ENCODE measurements around the gene LELP1. TPM values are rescaled to one million over a fixed set of nuclear protein-coding genes. Genes with fewer than 3 reads are reported as not detected.

Gene LELP1
- total RNA-seq (2022), result not detected in 2 replicates
- Bru-seq, nascent RNA, result not detected
- not detected for BruChase-seq, experiment 1, labeled RNA remaining after a 2-hour chase
- not detected for BruChase-seq, experiment 2, labeled RNA remaining after a 6-hour chase
- long read RNA-seq, result 0 reads

GRCh38 chr1:153203130-153203529, at the start of gene LELP1:
Gene LELP1, plus strand, starts transcription at chr1:153203430. Its CDS starts 1,278 bp downstream, at chr1:153204708.
- TF ChIP-seq CTCF (IDR thresholded peaks at IDR 0.05; ENCODE audit: insufficient read depth in 1 of 2, low read depth in 1 of 2, low read length in 1 of 2, severe bottlenecking in 1 of 2, unreplicated experiment in 1 of 2), result no peak
- H3K4me1 ChIP-seq, result no peaks in the 10 kb centered on the region
- H3K4me3 ChIP-seq (ENCODE audit: low read depth, low read length), result no peak within 1 kb of the TSS
- POLR2A ChIA-PET, result no interaction called here
- BruUV-seq (replicated peaks), result no TSS peak
- Mint-ChIP-seq H3K9me3 (ENCODE audit: unreplicated experiment) (no peaks in the 10 kb centered on the region), H3K27ac (ENCODE audit: unreplicated experiment) (no peak within 1 kb of the TSS), H3K27me3 (ENCODE audit: insufficient read depth, unreplicated experiment) (peaks cover 23% of the 10 kb centered on the region), H3K4me1 (ENCODE audit: low read depth, unreplicated experiment) (no peaks in the 10 kb centered on the region), H3K36me3 (ENCODE audit: insufficient read depth, unreplicated experiment) (no peaks in the 10 kb centered on the region), H3K4me3 (ENCODE audit: unreplicated experiment) (no peak within 1 kb of the TSS)
- no peak for DNase-seq
- no peaks in the 10 kb centered on the region for H3K27me3 ChIP-seq (replicated peaks; ENCODE audit: control insufficient read depth, insufficient read depth, low read length)
- no peaks in the 10 kb centered on the region for H3K36me3 ChIP-seq (ENCODE audit: control insufficient read depth, insufficient read depth, low read length)
- intact Hi-C loops (cut with micrococcal nuclease; ENCODE audit: unreplicated experiment), result no loop called here
- CTCF ChIA-PET, result no interaction called here
- no peaks in the 10 kb centered on the region for H3K9me3 ChIP-seq

DNA sequence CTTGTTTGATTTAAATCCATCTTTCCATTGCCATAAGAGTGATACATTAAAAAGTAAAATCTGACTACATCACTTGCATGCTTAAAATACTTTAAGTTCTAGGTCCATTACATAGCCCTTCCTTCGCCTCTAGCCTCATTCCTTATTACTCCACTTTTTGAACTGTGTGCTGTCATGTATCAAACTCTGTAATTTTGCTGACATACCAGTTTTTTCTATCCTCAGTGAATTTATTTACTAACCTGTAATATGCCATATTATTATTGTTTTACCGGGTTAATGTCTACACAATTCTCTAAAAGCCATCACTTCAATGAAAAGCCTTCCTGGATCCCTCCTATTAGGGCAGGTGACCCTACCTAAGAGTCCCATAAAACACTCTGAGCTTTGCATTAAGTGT, 47.7 kb upstream of the LELP1 start:
- no peak overlapping the region for H3K4me3 ChIP-seq (ENCODE audit: low read depth, low read length)
- ChIA-PET CTCF (no interaction called here), POLR2A (no interaction called here)
- no TSS peak for BruUV-seq (replicated peaks)
- intact Hi-C loops (cut with micrococcal nuclease; ENCODE audit: unreplicated experiment), result no loop called here
- no peaks in the 10 kb centered on the region for H3K4me1 Mint-ChIP-seq (ENCODE audit: low read depth, unreplicated experiment)
- no peak for TF ChIP-seq CTCF (IDR thresholded peaks at IDR 0.05; ENCODE audit: insufficient read depth in 1 of 2, low read depth in 1 of 2, low read length in 1 of 2, severe bottlenecking in 1 of 2, unreplicated experiment in 1 of 2)
- H3K27ac Mint-ChIP-seq (ENCODE audit: unreplicated experiment), result no peak overlapping the region
- H3K9me3 Mint-ChIP-seq (ENCODE audit: unreplicated experiment), result peaks cover 9% of the 10 kb centered on the region
- H3K36me3 ChIP-seq (ENCODE audit: control insufficient read depth, insufficient read depth, low read length), result no peaks in the 10 kb centered on the region
- H3K9me3 ChIP-seq, result peaks cover 3% of the 10 kb centered on the region; the same call in 1 of the 2 replicates
- no peaks in the 10 kb centered on the region for H3K4me1 ChIP-seq
- peaks cover 13% of the 10 kb centered on the region for H3K27me3 Mint-ChIP-seq (ENCODE audit: insufficient read depth, unreplicated experiment)
- DNase-seq, result no peak
- no peaks in the 10 kb centered on the region for H3K27me3 ChIP-seq (replicated peaks; ENCODE audit: control insufficient read depth, insufficient read depth, low read length)
- no peak overlapping the region for H3K4me3 Mint-ChIP-seq (ENCODE audit: unreplicated experiment)
- H3K36me3 Mint-ChIP-seq (ENCODE audit: insufficient read depth, unreplicated experiment), result no peaks in the 10 kb centered on the region

GRCh38 chr1:153168686-153169085, 34.5 kb upstream of the LELP1 start:
- no peak for DNase-seq
- Histone ChIP-seq H3K4me3 (ENCODE audit: low read depth, low read length) (no peak overlapping the region), H3K9me3 (no peaks in the 10 kb centered on the region), H3K4me1 (no peaks in the 10 kb centered on the region), H3K36me3 (ENCODE audit: control insufficient read depth, insufficient read depth, low read length) (no peaks in the 10 kb centered on the region), H3K27me3 (replicated peaks; ENCODE audit: control insufficient read depth, insufficient read depth, low read length) (no peaks in the 10 kb centered on the region)
- H3K27me3 Mint-ChIP-seq (ENCODE audit: insufficient read depth, unreplicated experiment), result peaks cover 26% of the 10 kb centered on the region
- no peak for TF ChIP-seq CTCF (IDR thresholded peaks at IDR 0.05; ENCODE audit: insufficient read depth in 1 of 2, low read depth in 1 of 2, low read length in 1 of 2, severe bottlenecking in 1 of 2, unreplicated experiment in 1 of 2)
- CTCF ChIA-PET, result no interaction called here
- H3K4me3 Mint-ChIP-seq (ENCODE audit: unreplicated experiment), result no peak overlapping the region
- H3K36me3 Mint-ChIP-seq (ENCODE audit: insufficient read depth, unreplicated experiment), result no peaks in the 10 kb centered on the region
- H3K27ac Mint-ChIP-seq (ENCODE audit: unreplicated experiment), result no peak overlapping the region
- H3K4me1 Mint-ChIP-seq (ENCODE audit: low read depth, unreplicated experiment), result no peaks in the 10 kb centered on the region
- no TSS peak for BruUV-seq (replicated peaks)
- intact Hi-C loops (cut with micrococcal nuclease; ENCODE audit: unreplicated experiment), result no loop called here
- POLR2A ChIA-PET, result no interaction called here
- H3K9me3 Mint-ChIP-seq (ENCODE audit: unreplicated experiment), result no peaks in the 10 kb centered on the region

All from Caco-2 (cell line).